Tibial artery (tissue), 4 donors: ENCODE results near the gene RFC3.
"Not testable (repeated sequence)": the region's sequence is repeated elsewhere in the genome, so short reads cannot be mapped to it uniquely, and the experiment has no call there.

Experiments
- DNase-seq, 2 donors: peaks; one replicate each; pipeline ENCODE4 v3.0.0-alpha.2; 2019
- H3K27ac ChIP-seq, 2 donors: fragments of 200-600 bp; sonication (generic) in 1 of 2; 1 replicate in 1 of 2; 2 replicates in 1 of 2; pipeline ENCODE4 v1.5.1; 2018 to 2019; ENCODE audit warnings: mild to moderate bottlenecking in 1 of 2
- H3K27me3 ChIP-seq, 2 donors: fragments of 200-600 bp; sonication (generic) in 1 of 2; one replicate each; pipeline versions ENCODE4 v1.5.1 to v1.6.0; 2016 to 2019
- H3K36me3 ChIP-seq, 3 donors: fragments of 200-600 bp; sonication (generic) in 2 of 3; one replicate each; pipeline ENCODE4 v1.5.1; 2016 to 2019; ENCODE audit warnings: mild to moderate bottlenecking in 2 of 3
- H3K4me1 ChIP-seq, 4 donors: fragments of 200-600 bp; sonication (generic) in 2 of 4; 1 replicate in 3 of 4; 2 replicates in 1 of 4; pipeline ENCODE4 v1.5.1; 2016 to 2019
- H3K4me3 ChIP-seq, 2 donors: fragments of 200-600 bp; sonication (generic) in 1 of 2; 1 replicate in 1 of 2; 2 replicates in 1 of 2; pipeline ENCODE4 v1.5.1; 2018 to 2019; ENCODE audit warnings: mild to moderate bottlenecking in 2 of 2
- H3K9me3 ChIP-seq, 3 donors: fragments of 200-600 bp; sonication (generic) in 1 of 3; one replicate each; pipeline ENCODE4 v1.5.1; 2016 to 2019
- intact Hi-C: fragments of 100-400 bp; cut with DNase I; formaldehyde crosslinking; loops from one replicate; pipeline ENCODE4 v1.15.0; 2023; ENCODE audit warnings: low total_unique reads
- TF ChIP-seq, protein P1 (sequence below), 2 experiments: fragments of 200-600 bp in 1 of 2; fragments of 450-650 bp in 1 of 2; IDR thresholded peaks; one replicate each; pipeline ENCODE4 v1.5.1; 2017 to 2019; ENCODE audit warnings: antibody characterized with exemption in 2 of 2, mild to moderate bottlenecking in 1 of 2, moderate library complexity in 1 of 2

Gene RFC3

GRCh38 chr13:33798023-33798422, 19.9 kb upstream of the RFC3 start:
- Histone ChIP-seq H3K9me3 (no peaks in the 10 kb centered on the region), H3K4me3 (peak overlapping the region; percentile 25 to 32), H3K27me3 (no peaks in the 10 kb centered on the region), H3K36me3 (no peaks in the 10 kb centered on the region), H3K4me1 (peaks cover 0 to 22% (median 7%) of the 10 kb centered on the region in 4 donors), H3K27ac (peak overlapping the region; percentile 50 to 69)
- DNase-seq = no peak
- intact Hi-C loops = no loop called here
- TF ChIP-seq, protein P1, sequence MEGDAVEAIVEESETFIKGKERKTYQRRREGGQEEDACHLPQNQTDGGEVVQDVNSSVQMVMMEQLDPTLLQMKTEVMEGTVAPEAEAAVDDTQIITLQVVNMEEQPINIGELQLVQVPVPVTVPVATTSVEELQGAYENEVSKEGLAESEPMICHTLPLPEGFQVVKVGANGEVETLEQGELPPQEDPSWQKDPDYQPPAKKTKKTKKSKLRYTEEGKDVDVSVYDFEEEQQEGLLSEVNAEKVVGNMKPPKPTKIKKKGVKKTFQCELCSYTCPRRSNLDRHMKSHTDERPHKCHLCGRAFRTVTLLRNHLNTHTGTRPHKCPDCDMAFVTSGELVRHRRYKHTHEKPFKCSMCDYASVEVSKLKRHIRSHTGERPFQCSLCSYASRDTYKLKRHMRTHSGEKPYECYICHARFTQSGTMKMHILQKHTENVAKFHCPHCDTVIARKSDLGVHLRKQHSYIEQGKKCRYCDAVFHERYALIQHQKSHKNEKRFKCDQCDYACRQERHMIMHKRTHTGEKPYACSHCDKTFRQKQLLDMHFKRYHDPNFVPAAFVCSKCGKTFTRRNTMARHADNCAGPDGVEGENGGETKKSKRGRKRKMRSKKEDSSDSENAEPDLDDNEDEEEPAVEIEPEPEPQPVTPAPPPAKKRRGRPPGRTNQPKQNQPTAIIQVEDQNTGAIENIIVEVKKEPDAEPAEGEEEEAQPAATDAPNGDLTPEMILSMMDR (IDR thresholded peaks at IDR 0.05) = no peak

DNA sequence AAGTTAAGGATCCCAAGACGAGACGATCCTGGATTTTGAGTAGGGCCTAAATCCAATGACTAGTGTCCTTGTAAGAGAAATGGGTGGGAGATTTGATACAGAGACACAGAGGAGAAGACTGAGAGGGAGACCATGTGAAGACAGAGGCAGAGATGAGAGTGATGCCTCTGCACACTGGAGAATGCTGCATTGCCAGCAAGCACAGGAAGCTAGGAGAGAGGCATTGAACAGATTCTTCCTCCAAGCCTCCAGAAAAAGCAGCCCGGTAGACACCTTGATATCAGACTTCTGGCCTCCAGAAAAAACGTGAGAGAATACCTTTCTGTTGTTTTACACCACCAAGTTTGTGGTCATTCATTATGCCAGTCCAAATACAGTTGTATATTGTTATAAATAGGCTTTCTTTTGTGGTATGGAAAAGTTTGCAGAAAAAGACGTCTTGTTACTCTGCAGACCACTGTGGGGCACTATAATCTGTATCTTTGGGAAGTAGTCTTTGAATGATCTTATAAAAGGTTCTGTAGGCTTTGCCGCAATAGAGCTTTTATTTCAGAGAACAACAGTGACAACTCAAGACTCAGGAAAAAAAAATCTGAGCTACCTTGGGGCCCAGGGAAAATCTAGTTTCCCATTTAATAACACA, 17.9 kb upstream of the RFC3 start:
- Histone ChIP-seq H3K27ac (no peak overlapping the region), H3K36me3 (no peaks in the 10 kb centered on the region), H3K4me3 (no peak overlapping the region), H3K9me3 (no peaks in the 10 kb centered on the region), H3K4me1 (peaks cover 0 to 22% (median 7%) of the 10 kb centered on the region in 4 donors), H3K27me3 (no peaks in the 10 kb centered on the region)
- TF ChIP-seq, protein P1 (IDR thresholded peaks at IDR 0.05) = peak in 1 of 2 experiments; percentile 40
- intact Hi-C loops = no loop called here
- DNase-seq = no peak

- intact Hi-C loops = no loop called here
- Histone ChIP-seq H3K27me3 (no peaks in the 10 kb centered on the region), H3K27ac (no peak overlapping the region), H3K4me3 (no peak overlapping the region), H3K36me3 (no peaks in the 10 kb centered on the region), H3K9me3 (no peaks in the 10 kb centered on the region), H3K4me1 (peaks cover 0 to 22% (median 7%) of the 10 kb centered on the region in 4 donors)
- no peak for DNase-seq
- TF ChIP-seq, protein P1 (IDR thresholded peaks at IDR 0.05) = no peak
These were observed 17.2 kb upstream of the RFC3 start for GRCh38 chr13:33800646-33801186.

DNA sequence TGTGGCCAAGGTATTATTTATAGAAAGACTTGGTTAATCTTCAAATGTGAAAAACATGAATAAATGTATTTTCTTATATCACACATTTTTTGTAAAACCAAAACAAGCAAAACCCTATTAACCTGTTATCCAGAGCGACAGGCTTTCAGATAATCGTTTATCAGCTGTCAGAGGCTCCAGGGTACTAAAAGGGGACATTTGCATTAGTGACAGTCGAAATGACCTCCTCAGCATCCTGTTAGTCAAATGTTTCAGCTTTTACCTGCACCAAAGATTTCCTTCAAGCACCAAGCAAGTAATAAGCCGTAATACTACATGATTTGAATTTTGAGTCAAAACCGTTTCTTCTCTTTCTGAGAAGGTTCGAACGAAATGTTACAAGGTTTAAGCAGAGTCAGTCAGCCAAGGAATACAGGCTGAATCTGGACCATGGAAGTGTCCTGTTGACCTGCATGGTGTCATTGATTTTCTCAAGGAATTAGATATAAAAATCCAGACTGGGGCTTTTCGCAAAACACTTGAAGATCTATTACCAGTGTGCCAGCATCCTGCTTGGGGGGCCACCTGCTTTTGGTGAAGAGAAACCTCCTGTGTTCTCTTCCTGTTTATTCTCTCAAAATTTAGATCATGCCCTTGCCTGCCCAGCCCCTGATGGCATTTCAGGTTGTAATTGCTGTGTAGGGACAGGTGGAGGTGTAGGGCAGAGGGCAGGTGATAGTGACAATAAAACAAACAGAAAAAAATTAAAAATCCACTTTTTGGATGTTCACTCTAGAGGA, 11.3 kb upstream of the RFC3 start:
- Histone ChIP-seq H3K9me3 (no peaks in the 10 kb centered on the region), H3K4me3 (no peak overlapping the region), H3K27ac (no peak overlapping the region), H3K27me3 (no peaks in the 10 kb centered on the region), H3K4me1 (no peaks in the 10 kb centered on the region), H3K36me3 (no peaks in the 10 kb centered on the region)
- TF ChIP-seq, protein P1 (IDR thresholded peaks at IDR 0.05) = no peak
- intact Hi-C loops = no loop called here
- no peak for DNase-seq

GRCh38 chr13:33812829-33813228, 5.1 kb upstream of the RFC3 start:
- DNase-seq, H3K27me3 ChIP-seq, H3K9me3 ChIP-seq, H3K27ac ChIP-seq, H3K36me3 ChIP-seq, intact Hi-C loops, H3K4me1 ChIP-seq, H3K4me3 ChIP-seq: not testable (repeated sequence)

- no peak for DNase-seq
- Histone ChIP-seq H3K27ac (no peak overlapping the region), H3K36me3 (no peaks in the 10 kb centered on the region), H3K27me3 (no peaks in the 10 kb centered on the region), H3K9me3 (no peaks in the 10 kb centered on the region), H3K4me3 (no peak overlapping the region), H3K4me1 (peaks cover 0 to 4% (median 3%) of the 10 kb centered on the region in 4 donors)
- intact Hi-C loops = no loop called here
- TF ChIP-seq, protein P1 (IDR thresholded peaks at IDR 0.05) = no peak
These were observed 2.9 kb upstream of the RFC3 start for GRCh38 chr13:33815011-33815550.
